ENCODE results near the gene CASK.

DNA sequence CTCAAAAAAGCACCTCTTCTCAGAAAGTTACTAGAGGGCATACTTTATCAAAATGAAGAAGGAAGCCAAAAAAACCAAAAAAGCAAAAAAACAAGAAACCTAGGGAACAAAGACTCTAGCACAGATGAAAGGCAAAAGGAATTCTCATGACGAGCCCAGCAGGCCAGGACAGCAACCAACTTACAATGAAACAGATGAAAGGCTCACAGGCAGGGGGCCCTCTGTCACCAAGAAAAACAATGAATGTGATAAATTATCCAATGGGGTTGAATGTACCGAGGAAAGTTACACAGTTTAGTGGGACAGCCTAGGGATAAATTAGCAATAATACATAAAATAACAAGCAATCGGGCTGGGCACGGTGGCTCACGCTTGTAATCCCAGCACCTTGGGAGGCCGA, 120.4 kb downstream of the CASK start:
- TF ChIP-seq, protein P1, sequence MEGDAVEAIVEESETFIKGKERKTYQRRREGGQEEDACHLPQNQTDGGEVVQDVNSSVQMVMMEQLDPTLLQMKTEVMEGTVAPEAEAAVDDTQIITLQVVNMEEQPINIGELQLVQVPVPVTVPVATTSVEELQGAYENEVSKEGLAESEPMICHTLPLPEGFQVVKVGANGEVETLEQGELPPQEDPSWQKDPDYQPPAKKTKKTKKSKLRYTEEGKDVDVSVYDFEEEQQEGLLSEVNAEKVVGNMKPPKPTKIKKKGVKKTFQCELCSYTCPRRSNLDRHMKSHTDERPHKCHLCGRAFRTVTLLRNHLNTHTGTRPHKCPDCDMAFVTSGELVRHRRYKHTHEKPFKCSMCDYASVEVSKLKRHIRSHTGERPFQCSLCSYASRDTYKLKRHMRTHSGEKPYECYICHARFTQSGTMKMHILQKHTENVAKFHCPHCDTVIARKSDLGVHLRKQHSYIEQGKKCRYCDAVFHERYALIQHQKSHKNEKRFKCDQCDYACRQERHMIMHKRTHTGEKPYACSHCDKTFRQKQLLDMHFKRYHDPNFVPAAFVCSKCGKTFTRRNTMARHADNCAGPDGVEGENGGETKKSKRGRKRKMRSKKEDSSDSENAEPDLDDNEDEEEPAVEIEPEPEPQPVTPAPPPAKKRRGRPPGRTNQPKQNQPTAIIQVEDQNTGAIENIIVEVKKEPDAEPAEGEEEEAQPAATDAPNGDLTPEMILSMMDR (IDR thresholded peaks at IDR 0.05; ENCODE audit: low read length), result no peak
- TF ChIP-seq EZH2 (IDR thresholded peaks at IDR 0.05; ENCODE audit: borderline replicate concordance, low read length), result no peak

Measured in OCI-LY1 (cell line).